ENCODE measurements around the gene TMEM125.

TMEM125 gene

GRCh38 chr1:43319288-43319687, 49.5 kb downstream of the TMEM125 start:
- no peak overlapping the region for H3K27ac ChIP-seq
- TF ChIP-seq ZFX (IDR thresholded peaks at IDR 0.05; ENCODE audit: borderline replicate concordance) (no peak), CTCF (IDR thresholded peaks at IDR 0.05) (no peak)

DNA sequence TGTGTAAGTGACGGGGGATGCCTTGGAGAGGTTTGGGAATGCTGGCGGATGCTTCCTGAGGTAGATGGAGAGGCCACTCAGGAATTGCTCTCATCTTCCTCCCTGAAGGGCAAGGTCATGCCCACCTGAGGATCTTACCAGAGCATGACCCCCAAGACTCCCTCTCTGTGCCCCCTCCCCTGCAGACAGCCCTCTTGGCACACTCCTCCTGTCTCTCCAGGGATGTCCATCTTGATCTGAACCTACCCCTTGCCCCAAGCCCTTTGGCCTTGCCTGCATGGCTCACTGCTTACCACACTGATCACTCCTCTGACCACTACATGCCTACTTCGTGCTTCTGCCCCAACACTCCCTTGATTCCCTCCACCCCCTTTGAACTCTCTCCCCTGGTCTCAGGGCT, 50.0 kb downstream of the TMEM125 start:
- TF ChIP-seq CTCF (IDR thresholded peaks at IDR 0.05) (no peak), ZFX (IDR thresholded peaks at IDR 0.05; ENCODE audit: borderline replicate concordance) (no peak)
- no peak overlapping the region for H3K27ac ChIP-seq

DNA sequence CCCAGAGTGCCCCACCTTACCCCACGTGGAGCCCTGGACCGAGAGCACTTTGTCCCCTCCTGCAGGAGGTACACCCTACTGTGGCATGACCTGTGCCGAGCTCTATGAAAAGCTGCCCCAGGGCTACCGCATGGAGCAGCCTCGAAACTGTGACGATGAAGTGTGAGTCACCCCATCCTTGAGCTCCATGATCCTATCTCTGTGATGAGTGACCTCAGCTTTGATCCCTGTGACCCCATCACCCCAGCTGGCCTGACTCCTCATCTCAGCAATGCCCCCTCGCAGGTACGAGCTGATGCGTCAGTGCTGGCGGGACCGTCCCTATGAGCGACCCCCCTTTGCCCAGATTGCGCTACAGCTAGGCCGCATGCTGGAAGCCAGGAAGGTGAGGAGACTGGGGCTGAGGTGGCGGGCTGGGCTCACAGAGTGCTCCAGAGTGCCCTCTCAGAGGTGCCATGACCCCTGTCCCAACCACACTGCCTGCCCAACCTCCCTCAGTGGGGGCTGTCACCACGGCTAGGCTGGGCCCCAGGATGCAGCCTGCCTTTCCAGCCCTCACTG, 51.6 kb downstream of the TMEM125 start:
- H3K27ac ChIP-seq = no peak overlapping the region
- TF ChIP-seq CTCF (IDR thresholded peaks at IDR 0.05) (no peak), ZFX (IDR thresholded peaks at IDR 0.05; ENCODE audit: borderline replicate concordance) (no peak)

- H3K27ac ChIP-seq = no peak overlapping the region
- no peak for TF ChIP-seq CTCF (IDR thresholded peaks at IDR 0.05)
- TF ChIP-seq ZFX (IDR thresholded peaks at IDR 0.05; ENCODE audit: borderline replicate concordance) = no peak
Measured at GRCh38 chr1:43322506-43322905, 52.7 kb downstream of the TMEM125 start.
